WTC11 (cell line): Measurements from ENCODE around the gene HIP1R.

Experiments used
- CTCF ChIP-seq: fragments of 200-600 bp; IDR thresholded peaks from 2 replicates; pipeline ENCODE4 v1.8.0; 2022; ENCODE audit warnings: antibody characterized with exemption
- FOXP1 ChIP-seq: sonication (generic); formaldehyde crosslinking; IDR thresholded peaks from 2 replicates; pipeline ENCODE4 v1.8.0; 2022; ENCODE audit warnings: missing genetic modification reagents, mild to moderate bottlenecking, moderate library complexity, borderline replicate concordance
- GABPB1 ChIP-seq: sonication (generic); formaldehyde crosslinking; IDR thresholded peaks from 2 replicates; pipeline ENCODE4 v1.8.1; 2023; ENCODE audit warnings: mild to moderate bottlenecking, missing genetic modification reagents
- IRF2 ChIP-seq: sonication (generic); formaldehyde crosslinking; IDR thresholded peaks from 2 replicates; pipeline ENCODE4 v1.8.0; 2022; ENCODE audit warnings: low read depth, missing genetic modification reagents, borderline replicate concordance
- JAZF1 ChIP-seq: fragments of 250-450 bp; sonication (Bioruptor Pico); IDR thresholded peaks from 2 replicates; pipeline ENCODE4 v1.9.0; 2021; ENCODE audit warnings: moderate library complexity, mild to moderate bottlenecking, inconsistent platforms
- JUN ChIP-seq: sonication (generic); formaldehyde crosslinking; IDR thresholded peaks from 2 replicates; pipeline ENCODE4 v1.8.0; 2023; ENCODE audit warnings: mild to moderate bottlenecking, missing genetic modification reagents
- NFATC4 ChIP-seq: fragments of 250-450 bp; sonication (Bioruptor Pico); IDR thresholded peaks from 2 replicates; pipeline ENCODE4 v1.9.0; 2021; ENCODE audit warnings: mild to moderate bottlenecking
- TEAD4 ChIP-seq: sonication (generic); formaldehyde crosslinking; IDR thresholded peaks from 2 replicates; pipeline ENCODE4 v1.8.0; 2022; ENCODE audit warnings: mild to moderate bottlenecking, missing genetic modification reagents
- TP53 ChIP-seq: sonication (generic); formaldehyde crosslinking; IDR thresholded peaks from 2 replicates; pipeline ENCODE4 v1.8.1; 2023; ENCODE audit warnings: mild to moderate bottlenecking, missing genetic modification reagents
- TF ChIP-seq, protein P1 (sequence below): sonication (generic); formaldehyde crosslinking; IDR thresholded peaks from 2 replicates; pipeline ENCODE4 v1.8.0; 2022; ENCODE audit warnings: mild to moderate bottlenecking, missing genetic modification reagents
- TF ChIP-seq, protein P2 (sequence below): sonication (generic); formaldehyde crosslinking; IDR thresholded peaks from 2 replicates; pipeline ENCODE4 v1.8.1; 2023; ENCODE audit warnings: mild to moderate bottlenecking, missing genetic modification reagents, moderate library complexity

- TF ChIP-seq CTCF (no peak), TP53 (no peak), JAZF1 (no peak), IRF2 (CRISPR knock-in tag) (no peak), NFATC4 (CRISPR knock-in tag) (no peak), TEAD4 (CRISPR knock-in tag) (no peak), FOXP1 (CRISPR knock-in tag) (no peak), JUN (CRISPR knock-in tag) (no peak), GABPB1 (CRISPR knock-in tag) (no peak)
- TF ChIP-seq, protein P1, sequence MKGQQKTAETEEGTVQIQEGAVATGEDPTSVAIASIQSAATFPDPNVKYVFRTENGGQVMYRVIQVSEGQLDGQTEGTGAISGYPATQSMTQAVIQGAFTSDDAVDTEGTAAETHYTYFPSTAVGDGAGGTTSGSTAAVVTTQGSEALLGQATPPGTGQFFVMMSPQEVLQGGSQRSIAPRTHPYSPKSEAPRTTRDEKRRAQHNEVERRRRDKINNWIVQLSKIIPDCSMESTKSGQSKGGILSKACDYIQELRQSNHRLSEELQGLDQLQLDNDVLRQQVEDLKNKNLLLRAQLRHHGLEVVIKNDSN: no peak
- TF ChIP-seq, protein P2, sequence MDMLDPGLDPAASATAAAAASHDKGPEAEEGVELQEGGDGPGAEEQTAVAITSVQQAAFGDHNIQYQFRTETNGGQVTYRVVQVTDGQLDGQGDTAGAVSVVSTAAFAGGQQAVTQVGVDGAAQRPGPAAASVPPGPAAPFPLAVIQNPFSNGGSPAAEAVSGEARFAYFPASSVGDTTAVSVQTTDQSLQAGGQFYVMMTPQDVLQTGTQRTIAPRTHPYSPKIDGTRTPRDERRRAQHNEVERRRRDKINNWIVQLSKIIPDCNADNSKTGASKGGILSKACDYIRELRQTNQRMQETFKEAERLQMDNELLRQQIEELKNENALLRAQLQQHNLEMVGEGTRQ (CRISPR knock-in tag): no peak
Measured at GRCh38 chr12:122799641-122800243, 35.5 kb upstream of the HIP1R start.
